Activated CD8-positive, alpha-beta memory T cell treated with anti-CD3 and anti-CD28 coated beads, Interleukin-2, amount 50 U/mL, for 48 hours (primary cell): ENCODE data around the gene CTR9.

ENCODE experiments used
- DNase-seq: peaks from one replicate; pipeline ENCODE4 v3.0.0-alpha.2; 2020

CTR9 gene

DNA sequence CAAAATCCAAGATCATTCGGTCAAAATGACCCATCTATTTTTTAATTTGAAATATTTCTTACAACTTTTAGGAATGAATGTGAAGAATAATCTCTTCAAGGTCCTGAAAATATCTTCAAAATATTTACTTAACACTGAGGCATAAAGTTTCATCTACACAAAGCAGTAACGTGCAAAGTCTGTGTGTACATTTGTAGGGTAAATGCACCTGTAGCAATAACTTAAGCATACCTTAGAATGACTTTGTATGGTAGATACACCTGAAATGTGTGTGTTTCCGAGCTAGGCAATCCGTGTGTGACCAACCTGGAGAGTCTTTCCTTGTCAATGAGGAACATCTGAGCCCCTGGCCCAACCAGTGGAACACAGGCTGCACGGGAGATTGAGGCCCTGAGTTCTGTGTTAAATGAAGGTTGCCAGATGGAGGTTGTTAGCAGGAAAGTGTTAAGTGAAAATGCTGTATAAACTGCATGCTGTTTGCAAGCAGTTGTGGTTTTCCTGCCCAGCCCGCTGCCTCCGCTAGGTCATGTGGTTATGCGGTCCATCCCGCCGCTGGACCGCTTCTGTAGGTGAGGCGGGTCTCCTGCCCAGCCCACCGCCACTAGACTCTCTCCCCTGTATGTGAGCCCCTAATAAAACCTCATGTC is 7.6 kb upstream of the CTR9 start:
- no peak for DNase-seq

DNA sequence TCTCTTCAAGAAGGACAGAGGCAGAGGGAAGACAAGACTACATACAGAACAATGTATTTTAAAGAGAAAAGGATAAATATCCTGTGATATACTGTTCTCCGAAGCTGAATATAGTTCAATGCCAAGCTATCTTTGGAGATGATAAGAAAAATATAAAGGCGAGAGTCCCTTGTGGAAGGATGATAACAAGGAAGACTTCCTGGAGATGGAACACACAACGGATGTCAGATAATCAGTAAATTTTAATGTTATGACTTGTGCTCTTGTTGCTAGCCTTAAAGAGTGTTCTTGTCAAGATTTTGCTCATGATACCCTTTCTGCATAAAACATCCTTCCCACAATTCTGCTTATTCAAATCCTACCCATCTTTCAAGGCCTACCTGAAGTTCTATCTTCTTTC is 6.8 kb upstream of the CTR9 start:
- no peak for DNase-seq

DNA sequence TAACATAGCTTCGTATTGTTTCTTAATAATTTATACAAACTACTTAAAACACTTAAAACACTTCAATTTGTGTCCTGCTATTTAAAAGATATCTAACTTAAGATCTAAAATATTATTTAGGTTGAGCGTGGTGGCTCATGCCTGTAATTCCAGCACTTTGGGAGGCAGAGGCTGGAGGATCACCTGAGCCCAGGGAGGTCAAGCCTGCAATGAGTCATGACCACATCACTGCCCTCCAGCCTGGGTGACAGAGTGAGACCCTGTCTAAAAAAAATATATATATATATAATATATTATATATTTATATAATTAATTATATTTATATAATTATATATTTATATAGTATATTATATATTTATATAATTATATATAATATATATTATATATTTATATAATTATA is 4.2 kb upstream of the CTR9 start:
- no peak for DNase-seq

DNA sequence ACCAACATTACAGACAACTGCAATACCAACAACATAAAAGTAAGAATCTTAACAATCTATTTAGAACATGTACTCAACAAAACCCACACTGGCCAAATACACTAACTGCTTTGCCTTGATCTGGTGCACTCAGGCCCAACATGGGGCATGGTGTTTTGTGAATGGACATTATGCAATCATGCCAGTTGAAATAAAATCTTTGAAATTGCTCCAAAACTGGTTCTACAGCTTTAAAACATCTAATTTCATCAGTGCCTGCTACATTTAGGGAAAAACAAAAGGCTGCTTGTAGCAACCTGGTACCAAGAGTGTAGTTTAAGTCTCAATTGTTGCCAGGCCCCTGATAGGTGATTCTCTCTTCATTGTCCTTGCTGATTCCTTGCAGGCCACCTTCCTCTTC is 3.3 kb upstream of the CTR9 start:
- no peak for DNase-seq

DNA sequence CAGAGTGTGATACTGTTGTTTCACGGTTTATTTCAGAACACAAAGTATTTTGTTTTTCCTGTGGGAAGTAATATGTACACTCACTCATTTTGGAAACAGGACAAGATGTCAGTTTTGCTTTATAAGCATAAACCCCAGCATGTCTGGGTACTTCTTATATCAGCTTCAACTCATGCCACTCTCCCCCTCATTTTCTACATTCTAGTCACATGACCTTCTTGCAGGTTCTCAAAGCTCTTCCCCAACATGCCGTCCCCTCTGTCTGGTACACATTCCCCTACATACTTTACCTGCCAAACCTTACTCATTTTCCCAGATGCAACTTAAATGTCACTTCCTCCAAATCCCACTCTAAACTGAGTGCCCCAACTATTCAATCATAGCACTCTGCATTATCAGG is 1.6 kb upstream of the CTR9 start:
- DNase-seq = no peak

DNA sequence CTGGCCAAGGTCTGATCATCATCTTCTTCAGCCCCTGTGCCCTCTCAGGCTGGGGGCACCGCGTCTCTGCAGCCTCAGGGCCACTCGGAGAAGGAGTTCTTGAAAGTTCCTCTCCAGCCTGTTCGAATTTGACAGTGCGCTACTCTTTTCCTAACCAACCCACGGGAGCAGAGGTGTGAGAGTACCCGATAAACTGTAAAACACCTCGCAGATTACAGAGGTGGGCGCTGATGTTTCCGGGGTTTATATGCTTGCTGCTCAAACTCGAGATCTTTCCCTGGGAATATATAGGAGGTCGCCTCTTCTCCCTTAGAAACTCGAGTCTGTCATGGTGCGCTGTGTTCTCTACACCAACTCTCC is 515 bp downstream of the CTR9 start:
- no peak for DNase-seq

DNA sequence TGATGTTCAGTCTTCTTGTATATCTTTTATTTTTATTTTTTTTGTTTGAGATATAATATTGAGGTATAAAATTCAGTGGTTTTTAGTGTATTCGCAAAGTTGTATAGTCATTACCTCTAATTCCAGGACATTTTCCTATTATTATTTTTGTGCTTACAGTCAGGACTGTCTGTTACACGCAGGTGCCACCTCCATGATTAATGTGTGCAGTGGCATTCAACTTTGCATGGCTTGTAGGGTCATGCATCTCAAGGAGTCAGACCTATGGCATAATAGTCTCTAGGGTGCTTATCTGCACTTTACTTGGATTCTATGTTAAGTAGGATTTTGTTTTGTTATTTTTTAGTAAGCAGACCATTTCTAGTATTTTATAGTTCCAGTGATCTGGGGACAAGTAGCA is 1.0 kb downstream of the CTR9 start:
- DNase-seq = no peak

DNA sequence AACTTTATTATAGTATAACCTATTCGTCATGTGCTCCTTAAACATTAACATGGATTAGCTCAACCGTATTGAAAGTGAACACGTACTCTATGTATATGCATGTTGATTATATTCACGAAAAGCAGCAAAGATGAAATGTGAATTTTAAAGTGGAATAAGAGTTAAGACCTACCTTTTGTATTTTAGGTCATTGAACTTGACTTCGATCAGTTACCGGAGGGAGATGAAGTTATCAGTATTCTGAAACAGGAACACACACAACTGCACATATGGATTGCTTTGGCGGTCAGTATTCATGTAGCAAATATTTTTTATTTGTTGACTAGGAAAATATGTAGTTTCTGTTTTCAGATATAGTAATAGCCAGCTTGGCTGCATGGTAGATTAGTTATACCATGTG is 1.4 kb downstream of the CTR9 start:
- no peak for DNase-seq

DNA sequence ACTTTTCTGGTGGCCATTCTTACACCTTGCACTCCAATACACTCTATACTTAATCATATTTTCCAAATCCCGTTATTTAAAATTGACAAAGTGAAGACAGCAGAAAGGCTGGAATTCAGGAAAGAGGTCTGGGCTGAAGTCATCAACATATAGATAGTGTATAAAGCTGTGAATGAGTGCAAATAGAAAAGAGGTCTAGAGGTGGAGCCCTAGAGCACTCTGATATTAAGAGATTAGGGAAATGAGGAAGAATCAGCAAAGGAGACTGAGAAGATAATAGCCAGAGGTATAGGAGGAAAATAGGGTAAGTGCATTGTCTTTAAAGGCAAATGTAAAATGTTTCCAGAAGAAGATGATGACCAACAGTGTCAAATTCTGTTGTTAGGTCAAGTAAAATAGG is 7.9 kb downstream of the CTR9 start:
- DNase-seq = no peak

DNA sequence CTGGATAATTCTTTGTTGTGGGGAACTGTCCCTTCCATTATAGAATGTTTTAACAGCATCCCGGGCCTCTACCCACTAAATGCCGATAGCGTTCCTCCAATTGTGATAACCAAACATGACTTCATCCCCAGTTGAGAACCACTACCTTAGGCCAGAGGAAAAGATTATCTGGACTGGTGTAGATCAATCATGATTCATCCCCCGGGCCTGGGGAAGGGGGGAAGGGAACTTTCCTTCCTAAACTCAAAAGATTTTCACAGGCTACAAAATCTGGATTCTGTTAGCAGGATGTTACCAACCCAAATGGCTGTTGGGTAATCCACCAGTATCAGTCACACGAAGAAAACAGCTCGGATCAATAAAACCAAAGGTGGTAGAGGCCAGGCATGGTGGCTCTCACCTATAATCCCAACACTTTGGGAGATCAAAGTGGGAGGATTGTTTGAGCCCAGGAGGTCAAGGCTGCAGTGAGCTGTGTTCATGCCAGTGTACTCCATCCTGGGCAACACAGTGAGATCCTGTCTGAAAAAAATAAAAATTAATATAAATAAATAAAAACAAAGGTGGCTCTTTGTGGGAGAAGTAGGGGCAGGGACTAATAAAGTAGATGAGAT is 10.1 kb downstream of the CTR9 start:
- no peak for DNase-seq

DNA sequence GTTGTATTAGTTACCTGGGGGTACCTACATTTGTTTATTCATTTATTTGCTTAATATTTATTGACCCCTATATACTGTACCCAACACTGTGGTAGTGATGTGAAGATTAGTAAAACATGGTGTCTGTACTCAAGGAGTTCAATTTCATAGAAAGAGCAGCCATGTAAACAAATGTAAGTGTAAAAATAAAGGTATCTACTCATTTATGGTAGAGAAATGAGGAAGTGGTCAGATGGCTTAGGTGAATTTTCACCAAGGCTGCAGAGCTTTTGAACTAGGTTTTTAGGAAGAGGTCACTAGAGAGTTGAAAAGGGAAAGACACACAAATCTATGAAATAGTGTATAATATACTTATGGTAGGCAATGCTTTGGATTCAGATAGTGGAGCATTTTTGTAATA is 11.1 kb downstream of the CTR9 start:
- DNase-seq = no peak

DNA sequence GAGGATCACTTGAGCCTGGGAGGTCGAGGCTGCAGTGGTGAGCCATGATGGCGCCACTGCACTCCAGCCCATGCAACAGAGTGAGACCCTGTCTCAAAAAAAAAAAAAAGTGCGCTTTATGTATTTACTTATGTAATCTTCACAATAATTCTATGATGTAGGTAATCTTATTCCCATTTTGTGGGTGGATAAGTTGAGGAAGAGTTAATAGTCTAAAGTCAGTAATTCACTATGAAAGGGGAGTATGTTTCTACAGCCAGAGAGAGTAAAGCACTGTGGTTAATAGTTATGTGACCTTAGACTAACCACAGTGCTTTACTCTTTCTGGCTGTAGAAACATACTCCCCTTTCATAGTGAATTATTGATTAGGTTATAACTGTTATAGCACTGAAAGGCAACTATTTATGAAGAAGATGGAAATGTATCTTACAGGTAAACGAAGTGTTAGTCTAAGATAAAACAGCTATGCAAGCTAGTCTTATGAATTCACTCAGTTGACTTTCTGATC is 11.9 kb downstream of the CTR9 start:
- no peak for DNase-seq

DNA sequence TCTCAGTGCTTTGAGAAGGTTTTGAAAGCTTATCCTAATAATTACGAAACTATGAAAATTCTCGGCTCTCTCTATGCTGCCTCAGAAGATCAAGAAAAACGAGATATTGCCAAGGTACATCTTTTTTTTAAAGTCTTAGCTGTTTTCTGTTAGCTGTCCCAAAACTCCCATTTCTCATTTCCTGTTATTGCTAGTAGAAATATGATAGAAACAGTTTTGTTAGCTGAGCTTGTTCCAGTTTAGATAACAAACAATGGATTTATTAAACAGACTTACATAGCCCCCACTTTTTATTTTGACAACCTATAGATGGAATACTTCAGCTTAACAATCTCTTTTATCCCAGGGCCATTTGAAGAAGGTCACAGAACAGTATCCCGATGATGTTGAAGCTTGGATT is 12.7 kb downstream of the CTR9 start:
- no peak for DNase-seq

DNA sequence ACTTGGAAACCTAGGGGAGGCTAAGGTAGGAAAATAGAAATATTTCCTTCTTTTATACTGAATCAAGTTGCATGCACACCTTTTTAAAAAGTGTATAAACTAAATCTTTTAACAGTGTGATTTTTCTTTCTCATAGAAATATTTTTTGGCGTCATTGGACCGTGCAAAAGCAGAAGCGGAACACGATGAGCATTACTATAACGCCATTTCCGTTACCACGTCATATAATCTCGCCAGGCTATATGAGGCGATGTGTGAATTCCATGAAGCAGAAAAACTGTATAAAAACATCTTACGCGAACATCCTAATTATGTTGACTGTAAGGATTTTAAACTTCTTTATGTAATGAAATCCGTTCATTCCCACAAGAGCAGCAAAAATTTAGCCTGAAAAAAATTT is 13.4 kb downstream of the CTR9 start:
- no peak for DNase-seq

DNA sequence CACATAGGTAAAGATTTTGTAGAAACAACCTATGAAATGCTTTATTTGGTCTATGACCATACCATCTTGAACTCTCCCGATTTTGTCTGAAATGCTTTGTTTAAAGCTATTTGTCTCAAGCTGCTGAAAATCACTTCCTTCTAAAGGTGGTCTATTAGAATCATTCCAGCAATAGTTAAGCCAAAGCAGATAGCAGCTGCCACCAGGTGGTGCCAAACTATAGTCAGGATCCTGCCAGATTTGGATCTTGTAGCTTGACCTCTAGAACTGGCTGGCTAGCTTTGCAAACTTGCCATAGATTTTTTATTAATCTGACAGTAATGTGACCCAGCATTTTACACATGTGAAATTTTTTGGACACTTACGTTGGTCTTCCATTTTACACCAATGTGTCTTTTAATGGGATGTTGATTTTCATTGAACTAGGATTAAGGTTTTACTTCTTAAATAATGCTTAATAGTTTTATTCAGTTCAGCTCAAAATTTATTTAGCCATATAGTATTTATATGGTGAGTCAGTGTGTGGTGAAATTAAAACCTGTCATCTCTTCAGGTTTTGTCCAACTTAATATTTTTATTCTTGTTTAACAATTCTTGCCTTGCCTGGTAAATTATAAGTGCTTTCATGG is 19.7 kb downstream of the CTR9 start:
- DNase-seq = no peak

DNA sequence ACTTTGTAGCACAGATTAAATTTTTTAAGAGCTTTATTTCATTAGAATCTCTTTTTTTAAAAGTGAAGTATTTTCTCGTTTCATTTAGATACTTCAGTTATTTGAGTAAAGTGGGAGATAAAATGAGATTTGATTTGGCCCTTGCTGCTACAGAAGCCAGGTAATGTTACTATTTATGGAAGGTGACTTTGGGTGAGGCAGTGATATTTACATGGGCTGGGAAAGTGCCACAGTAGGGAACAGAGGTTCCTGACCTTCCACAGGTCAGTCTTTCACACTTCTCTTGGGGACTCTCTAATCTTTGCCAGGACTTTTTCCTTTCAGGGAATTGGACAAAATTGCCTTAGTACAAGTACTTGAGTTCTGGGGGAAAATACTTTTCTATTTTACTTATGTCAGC is 20.4 kb downstream of the CTR9 start:
- DNase-seq = no peak

DNA sequence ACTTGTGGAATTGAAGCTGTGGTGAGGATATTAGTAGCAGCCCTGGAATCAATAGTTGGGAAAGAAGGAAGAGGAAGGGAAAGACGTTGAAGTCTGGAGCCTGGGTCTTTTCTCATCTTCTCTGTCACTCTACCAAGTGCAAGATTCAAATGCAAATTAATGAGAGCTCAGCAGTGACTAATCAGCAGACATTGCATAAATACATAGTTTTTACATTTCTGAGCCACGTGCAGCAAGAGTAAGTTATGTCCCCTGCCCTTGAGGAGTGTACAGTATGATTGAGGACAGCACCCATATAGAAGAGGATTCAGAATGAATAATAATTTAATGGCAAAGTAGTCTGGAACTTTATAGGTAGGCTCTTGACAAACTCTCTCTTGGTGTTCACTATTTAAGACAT is 23.8 kb downstream of the CTR9 start:
- DNase-seq = no peak

DNA sequence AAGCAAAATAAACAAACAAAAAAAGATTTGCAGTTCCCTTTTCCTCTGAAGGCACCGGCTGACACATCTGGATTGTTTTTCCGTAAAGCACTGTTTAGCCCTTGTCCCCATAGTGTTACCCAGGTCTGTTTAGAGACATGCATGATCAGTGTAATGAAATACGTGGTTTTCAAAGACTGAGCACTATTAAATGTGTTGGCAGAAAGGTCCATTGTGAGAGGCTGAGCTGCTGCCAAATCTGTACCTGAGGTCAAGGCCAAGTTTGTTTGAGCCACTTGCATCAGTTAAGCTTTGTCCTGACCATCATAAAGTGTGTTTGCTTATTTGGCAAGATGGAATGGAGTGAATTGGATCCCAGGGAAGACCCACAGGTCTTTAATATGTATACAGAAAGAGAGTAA is 26.3 kb downstream of the CTR9 start:
- DNase-seq = no peak

DNA sequence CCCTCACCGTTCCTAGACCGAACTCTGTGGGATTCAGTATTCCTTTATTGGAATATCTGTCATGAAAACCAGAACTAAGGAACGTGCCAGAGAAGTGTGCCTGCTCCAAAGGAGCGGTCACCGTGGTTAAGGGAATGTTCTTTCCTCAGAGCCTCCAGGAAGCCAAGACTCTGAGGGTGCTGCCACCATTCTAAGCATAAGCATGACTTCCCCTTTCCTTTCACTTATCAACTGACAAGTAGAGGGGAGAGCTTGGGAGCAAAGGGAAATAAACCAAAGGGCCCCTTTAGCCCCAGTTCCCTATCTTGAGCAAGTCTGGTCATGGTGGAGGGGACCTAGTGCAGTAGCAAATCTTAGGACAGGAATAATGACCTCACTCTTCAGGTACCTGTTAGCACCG is 26.8 kb downstream of the CTR9 start:
- DNase-seq = no peak

DNA sequence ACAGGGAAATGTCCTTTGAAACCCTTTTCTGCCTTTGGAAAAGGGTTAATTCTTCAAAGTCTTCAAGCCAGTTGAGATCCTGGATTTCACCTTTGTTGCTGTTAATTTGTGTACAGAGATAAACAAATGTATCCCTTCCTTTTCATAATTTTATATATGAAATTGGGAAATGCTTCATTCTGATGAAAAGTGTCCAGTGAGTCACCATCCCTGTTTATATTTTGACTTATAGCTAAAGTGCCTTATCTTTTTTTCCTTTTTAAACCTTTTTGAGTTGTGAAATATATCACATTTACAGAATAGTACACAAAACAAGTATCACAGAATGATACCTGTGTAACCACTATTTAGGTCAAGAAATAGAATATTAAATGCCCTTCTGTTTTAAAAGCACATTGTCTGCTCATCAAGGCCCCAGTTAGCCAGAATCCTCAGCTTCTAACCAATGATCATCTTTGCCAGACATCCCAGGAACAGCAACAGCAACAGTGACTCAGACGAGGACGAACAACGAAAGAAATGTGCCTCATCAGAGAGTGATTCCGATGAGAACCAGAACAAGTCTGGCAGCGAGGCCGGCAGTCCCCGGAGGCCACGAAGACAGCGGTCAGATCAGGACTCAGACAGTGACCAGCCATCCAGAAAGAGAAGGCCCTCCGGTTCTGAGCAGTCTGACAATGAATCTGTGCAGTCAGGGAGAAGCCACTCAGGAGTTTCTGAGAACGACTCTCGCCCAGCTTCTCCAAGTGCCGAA is 27.3 kb downstream of the CTR9 start:
- DNase-seq = no peak

DNA sequence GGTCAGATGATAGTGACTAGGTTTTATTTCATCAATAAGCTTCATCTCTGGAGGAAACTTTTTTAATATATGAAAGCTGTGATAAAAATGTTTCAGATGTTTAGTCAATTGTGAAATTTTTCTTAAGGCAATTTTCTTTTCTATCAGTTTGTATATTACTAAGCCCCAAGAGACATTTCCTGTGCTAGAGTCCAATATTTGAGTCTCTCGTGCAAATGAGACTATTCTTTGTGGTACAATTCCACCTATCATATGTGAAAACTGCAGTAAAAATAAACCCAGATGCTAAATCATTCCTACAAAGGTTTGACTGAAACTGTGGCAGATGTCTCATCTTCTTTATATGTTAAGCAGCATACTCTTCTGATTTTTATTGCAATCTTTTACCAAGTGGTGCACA is 28.0 kb downstream of the CTR9 start:
- no peak for DNase-seq

DNA sequence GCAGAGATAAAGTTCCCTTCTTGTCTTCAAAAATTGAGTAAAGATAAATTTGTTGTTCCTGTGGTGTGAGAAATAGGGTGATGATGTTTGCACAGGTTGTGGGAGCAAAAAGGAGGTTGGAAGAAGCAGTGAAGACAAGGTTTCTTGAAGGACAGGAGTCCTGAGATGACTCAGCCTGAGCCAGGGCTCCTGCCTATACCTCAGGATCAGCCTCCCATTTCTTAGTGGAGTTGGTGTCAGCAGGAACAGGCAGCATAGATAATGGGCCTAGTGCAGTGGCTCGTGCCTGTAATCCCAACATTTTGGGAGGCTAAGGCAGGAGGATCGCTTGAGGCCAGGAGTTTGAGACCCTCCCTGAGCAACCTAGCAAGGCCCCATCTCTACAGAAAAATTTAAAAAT is 29.0 kb downstream of the CTR9 start:
- DNase-seq = no peak

DNA sequence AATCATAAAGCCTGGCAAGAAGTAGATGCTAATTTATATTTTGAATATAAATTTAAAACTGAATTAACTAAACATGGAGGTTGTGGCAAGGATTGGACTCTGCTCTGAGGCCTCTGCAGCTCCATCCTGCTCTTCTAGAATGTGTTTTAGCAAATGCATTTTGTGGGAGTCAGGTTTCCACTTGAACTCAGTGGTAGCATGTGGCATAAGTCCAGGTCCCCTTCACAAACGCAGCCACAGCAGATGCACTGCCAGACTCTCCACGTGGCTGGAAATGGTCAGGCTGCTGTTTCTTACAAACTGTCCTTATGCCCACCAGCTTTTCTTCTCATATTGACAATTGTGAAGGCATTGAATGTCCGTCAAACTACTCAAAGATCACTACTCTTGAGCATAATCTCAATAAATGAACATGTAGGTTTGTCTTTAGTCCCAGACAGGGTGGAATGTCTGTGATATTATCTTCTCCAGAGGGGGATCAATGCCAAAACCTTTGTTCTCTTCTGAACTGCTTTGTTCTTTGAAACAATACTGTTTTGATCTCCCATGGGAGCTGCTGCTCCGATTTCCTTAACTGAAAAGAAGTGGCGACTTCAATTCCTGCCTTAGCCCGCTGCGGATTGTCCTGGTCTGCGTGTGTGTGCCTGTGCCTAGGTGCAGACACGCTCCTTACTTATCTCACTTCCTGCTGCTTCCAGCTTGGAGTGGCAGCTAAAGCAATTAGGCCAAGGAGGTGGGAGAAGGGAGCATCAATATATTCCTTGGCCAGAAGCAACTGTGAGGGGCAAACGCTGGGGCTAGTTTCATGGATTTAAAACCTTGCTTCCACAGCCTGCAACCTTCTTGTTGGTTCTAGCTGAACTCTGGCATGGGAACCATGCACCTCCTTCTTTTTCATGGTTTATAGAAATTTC is 33.4 kb downstream of the CTR9 start:
- no peak for DNase-seq
